Inflammatory macrophage treated with lipopolysaccharide for 1 hour (primary cell): Measurements from ENCODE around the gene ENOX1.

Source experiments
- DNase-seq, 2 donors: peaks; one replicate each; pipeline ENCODE4 v3.0.0-alpha.2; 2020 to 2022

ENOX1 gene

DNA sequence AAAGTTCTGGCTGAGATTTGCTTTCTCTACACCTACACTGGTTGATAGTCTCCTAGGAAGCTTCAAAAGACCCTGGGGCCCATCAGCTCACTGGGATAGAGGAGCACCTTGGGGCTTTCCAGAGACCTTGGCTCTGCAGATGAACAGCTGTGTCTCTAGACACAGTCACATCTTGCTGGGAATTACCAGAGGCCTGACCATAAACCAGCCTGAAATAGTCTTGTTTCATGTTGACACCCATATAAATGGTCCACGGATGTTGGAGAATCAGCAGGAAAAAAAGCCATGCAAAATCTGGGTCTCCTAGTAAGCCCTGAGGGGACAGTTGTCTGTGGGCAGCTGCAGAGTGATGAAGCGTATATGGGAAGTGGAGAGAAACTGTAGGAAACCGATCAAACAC is 555.8 kb downstream of the ENOX1 start:
- DNase-seq = no peak

DNA sequence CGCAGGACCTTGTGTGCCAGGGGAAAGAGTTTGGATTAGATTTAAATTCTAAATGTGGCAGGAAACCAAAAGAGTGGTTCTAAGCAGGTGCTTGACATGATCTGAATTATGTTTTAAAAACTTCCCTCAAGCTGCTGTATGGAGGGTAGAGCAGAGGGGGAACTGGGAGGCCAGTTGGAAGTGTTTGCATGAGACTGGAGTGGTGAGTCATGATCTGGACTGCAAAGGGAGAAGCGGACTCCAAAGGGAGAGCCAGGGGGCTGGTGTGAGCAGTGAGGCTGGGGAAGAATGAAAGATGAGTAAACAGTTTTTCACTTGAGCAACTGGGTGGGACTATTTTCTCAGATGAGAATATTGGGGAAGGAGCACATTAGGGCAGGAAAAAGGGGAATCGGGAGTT is 557.3 kb downstream of the ENOX1 start:
- peak; percentile 4 to 8 for DNase-seq

DNA sequence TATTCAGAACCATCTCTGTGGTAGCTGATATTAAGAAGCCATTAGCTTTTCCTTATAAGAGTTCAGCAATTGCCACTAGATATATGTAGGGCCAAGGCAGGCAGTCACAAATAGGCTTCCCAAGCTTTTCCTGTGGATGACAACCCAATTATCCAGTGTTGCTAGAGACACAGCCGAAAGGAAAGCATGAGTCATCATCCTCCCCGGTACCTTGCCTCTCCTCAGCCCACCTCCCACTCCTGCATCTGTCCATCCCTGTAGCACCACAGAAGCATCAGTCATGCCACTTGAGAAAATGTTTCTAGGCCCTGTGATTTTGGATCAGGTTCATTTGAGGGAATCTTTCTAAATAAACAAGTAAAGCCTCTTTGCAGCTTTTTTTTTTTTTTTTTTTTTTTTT is 559.1 kb downstream of the ENOX1 start:
- DNase-seq = no peak

DNA sequence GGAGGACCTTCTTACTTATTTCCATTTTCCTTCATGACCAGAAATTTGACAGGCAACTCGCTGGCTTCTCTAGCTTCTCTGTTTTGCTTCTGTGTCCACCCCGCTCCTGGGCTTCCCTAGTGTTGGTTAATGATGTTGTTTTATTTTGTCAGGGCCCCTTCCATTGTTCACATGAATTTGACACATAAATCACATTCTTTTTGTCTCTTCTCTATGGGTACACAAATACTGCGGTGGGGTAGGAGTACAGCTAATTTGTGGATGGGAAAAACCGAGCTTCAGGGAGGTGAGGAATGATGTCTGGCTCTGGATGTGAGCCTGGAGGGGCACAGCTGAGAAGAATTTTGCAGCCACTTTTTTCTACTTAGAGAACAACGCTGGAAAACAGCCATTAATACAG is 563.6 kb downstream of the ENOX1 start:
- no peak for DNase-seq

DNA sequence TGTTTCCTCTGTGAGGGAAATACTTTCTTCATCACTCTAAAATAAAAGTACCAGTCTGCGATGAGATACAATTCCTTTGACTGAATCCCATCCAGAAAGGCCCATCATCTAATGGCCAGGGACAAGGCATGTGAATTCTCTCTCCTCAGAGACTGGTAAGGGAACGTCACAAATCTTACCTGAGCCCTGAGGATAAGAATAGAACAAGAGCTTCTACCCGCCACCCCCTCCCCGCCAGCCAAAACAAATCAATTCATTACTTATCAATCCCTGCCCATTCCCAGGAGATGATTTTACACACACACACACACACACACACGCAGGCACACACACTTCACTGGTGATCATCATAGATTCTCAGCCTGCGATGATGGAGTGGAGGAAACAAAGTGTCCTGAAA is 564.7 kb downstream of the ENOX1 start:
- no peak for DNase-seq

DNA sequence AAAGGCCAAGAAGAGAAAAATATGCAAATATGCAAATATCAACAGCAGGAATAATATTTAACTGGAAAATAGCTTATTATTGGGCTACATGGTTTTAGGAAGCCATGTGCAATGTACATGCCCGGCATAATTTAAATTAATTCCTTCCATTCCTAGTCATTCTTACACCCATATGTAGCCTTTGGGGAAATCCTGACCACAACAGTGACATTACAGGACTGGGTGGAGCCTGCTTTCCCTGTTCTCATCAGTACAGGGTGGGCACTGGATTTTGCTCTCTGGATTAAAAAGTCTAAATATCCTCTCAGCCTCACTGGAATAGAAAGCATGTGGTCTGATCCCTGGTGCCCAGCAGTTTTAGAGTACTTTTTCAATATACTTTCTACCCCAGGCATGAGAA is 565.2 kb downstream of the ENOX1 start:
- DNase-seq = no peak

DNA sequence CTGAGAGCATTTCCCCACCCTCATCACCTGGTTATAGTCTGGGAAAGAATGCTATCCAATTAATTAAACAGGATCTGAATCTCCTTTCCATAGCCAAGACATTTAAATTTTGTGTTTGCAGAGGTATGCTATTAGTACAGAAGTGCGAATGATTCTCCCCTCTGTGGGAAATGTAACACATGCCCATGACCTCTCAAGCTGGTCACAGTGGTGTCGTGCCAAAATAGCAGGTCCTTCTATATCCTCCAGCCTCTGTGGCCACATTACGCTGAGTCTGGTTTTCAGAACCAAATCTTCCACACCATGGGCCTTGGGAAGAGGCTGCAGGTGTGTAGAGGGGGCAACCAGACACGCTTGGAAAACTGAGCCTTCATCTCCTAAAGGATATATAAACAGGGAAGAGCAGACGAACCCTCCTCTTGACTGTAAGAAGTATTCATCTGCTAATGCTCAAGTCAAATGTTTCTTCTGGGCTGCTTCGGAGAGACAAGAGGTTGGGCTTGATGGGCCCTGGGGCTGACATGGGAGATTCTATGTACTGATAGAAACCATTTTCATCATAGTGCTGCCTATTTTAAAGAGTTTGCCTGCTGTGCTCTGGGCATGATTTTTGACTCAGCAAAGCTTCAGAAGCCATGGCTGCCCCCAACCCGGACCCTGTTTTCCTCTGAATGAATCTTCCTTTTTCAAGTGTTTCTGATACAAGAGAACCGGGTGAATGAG is 565.7 kb downstream of the ENOX1 start:
- no peak for DNase-seq

DNA sequence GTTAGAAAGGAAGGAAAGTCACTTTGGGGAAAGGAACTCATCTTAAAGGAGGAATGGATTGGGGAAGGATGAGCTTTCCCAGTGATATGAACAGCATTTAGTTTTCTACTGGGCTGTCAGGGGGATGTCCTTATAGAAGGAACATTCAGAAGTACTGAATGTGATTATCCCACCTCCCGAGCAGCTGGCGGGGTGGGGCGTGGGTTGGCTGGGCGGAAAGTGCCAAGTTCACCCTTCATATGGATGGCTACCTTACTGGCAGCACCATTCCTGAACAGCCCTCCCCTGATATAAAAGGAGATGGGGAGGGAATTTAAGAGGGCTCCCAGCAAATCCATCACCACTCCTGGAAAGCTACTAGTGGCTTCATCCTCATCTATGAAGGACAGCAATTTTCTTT is 572.6 kb downstream of the ENOX1 start:
- DNase-seq = no peak

DNA sequence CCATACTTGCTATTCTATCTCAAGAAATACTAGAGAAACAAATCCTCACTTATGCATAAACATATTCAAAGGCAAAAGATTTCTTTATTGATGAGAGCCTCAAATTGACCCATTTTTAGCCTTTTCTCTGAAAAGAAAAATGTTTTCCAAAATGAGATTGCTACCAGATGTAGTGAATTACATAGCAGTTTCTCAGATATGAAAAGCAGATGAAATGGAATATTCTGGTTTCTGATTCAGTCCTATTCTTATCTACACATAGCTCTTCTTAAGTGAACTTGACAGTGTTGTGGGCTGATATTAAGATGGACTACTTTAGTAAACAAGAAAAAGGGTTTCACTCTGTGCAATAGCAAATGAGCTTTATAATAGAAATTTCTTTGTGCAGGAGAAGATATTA is 579.9 kb downstream of the ENOX1 start:
- DNase-seq = no peak

DNA sequence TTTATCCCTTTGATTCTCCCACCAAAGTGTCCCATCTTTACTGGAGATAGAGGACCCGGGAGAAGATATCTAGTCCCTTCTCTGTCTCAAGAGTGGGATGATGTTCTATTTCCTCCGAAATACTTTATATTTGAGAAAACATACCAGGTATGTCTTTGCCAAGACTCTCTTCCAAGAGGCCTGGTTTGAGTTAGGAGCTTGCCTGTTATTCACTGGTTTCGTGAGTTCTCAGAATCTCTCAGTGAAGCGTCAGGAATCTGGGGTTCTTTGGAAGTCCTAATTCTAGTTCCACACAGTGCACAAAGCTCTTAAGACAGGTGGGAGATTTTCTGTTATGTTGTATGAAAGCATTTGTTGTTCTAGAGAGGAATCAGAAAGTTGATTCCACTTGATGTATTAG is 581.4 kb downstream of the ENOX1 start:
- no peak for DNase-seq

DNA sequence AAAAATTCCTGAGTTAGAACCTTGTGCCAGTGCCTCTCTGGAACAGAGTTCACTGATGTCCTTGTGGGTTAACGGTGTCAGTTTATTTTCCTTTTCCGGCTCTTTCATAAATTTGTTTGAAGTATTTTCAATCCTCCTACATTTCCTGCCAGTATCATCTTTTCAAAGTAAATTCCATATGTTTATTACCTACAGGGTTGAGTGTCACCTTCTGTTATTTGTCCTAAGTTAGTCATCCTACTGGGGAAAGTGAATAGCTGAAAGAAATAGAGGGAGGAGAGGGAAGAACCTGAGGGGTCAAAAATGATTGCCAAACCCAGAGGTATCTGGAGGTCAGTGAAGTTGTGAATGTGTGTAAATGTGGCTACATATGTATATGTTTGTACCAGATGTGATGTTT is 582.2 kb downstream of the ENOX1 start:
- DNase-seq = no peak

DNA sequence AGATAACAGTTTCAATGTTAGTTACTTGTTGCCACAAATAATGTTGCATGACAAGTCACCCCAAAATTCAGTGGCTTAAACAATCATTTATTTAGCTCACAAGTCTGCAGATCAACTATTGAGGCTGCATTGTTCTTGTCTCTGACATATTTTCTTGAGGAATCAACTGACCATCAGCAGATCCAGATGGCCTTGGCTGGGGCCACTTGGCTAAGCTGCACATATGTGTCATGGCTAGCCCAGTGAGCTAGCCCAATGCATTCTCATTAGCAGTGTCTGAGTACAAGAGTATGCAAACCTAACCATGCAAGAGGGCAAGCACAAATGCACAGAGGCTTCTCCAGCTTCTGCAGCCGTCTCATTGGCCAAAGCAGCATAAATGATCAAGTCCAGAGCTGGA is 583.0 kb downstream of the ENOX1 start:
- DNase-seq = no peak

DNA sequence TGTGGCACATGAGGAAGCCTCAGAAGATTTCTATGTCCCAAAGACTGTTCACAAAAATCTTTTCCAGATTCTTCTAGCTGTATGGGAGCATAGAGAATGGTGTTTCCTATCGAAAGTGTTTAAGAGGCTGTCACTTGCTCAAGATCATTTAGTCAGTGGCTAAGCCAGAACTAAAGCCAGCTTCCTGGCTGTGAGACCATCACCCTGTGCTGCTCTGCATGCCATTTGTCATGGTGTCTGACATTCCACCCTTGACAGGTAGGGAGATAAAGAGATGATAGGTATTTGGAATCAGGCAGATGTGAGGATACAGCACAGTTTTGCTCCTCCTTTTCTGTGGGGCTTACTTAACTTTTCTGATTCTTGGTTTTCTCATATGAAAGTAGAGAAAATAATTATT is 586.0 kb downstream of the ENOX1 start:
- no peak for DNase-seq

DNA sequence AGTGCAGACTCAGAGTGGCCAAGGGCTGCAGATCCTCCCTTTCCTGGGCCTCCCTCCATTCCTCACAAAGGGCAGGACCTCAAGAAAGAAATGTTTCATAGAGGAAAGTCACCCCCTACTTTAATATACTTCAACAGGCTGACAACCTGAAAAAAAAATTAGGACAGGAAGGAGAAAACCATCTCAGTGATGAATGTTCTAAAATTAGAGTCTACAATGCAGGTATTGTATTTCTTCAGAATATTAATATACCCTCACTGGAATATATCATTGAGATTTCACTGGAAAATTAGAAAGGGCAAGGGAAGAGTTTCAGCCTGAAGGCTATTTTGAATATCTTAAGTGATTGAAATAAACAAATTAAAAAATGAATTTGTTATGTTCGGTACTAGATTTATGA is 586.5 kb downstream of the ENOX1 start:
- DNase-seq = no peak

DNA sequence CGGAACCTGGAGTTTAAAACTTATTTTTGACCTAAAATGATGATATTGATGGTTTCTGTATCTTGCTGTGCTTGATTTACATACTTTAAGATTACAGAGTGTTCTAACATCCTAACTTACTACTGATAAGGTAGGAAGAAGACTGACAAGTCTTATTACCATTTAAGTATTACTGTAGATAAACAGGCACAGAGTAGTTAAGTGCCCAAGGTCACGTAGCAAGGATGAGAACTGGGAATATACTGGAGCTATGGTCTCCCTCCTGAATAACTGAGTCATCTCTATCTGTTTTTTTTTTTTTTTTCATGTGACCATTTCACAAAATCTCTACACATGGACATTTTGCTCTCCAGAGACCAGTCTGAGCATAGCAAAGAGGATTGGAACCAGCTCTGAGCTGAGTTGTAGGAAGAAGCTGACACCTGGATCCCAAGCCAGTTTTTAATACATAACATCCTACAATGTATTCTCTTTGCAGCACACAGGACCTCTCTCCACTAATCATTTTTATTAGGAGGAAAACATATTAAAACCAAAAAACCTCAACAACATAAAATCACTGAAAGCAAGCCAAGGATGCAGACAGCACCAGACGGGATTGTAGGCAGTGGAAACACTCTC is 589.9 kb downstream of the ENOX1 start:
- no peak for DNase-seq

DNA sequence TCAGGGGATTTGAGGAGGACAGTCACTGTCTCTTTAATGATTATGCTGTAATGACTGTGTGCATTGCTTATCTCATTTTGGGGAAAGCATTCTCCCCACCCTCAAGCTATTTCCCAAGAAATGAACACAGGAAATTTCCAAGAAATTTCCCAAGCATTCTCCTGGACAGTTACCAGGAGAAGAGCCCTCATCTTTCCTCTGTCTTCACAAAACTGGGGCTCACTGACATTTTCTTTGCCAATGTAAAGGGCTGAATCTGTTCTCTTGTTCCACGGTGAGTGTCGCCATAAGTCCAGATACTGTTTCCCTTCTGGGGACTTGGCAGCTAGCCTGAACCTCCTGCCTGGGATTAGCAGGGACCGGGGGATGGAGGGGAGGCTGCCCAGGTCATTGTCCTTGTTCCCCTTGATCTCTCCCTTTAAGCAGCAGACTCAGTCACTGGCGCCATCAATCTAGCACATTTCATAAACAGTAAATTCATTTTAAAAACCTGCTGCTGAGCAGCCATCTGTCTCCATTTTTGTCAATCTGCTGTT is 590.6 kb downstream of the ENOX1 start:
- DNase-seq = no peak

DNA sequence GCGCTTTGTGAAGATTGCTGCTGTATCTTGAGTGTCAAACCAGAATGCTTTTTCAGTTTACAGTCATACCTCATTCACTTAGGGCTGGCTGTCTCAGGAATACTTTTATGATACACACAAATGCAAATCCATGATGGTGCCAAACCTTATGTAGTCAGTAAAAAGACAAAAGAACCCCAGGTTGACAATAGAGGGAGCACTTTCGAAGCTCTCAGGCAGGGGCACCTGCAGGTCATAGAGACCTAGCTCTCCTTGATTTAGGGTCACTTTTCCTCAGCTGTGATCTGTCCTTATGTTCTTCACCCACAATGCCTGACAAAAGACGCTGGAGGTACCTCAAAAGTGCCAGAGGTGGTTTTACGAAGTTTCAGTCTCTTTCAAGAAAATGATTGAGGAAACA is 591.2 kb downstream of the ENOX1 start:
- no peak for DNase-seq

DNA sequence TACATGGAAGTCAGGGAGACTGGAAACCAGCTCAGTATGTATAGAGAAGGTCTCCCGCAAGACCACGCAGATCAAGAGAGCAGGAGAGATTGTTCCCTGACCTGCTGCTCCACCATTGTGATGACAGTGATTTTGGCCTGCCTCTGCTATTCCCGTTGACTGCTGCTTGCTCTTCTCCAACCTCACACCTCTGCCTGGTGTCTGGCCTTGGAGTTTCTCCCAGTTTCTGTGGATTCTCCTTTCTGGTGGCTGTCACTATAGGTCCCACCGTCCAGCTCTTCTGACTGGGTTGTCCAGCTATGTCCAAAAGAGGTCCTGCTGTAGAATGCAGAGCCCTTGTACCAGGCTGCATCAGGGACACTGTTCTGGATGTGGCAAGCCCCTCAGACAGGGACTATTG is 591.7 kb downstream of the ENOX1 start:
- no peak for DNase-seq

DNA sequence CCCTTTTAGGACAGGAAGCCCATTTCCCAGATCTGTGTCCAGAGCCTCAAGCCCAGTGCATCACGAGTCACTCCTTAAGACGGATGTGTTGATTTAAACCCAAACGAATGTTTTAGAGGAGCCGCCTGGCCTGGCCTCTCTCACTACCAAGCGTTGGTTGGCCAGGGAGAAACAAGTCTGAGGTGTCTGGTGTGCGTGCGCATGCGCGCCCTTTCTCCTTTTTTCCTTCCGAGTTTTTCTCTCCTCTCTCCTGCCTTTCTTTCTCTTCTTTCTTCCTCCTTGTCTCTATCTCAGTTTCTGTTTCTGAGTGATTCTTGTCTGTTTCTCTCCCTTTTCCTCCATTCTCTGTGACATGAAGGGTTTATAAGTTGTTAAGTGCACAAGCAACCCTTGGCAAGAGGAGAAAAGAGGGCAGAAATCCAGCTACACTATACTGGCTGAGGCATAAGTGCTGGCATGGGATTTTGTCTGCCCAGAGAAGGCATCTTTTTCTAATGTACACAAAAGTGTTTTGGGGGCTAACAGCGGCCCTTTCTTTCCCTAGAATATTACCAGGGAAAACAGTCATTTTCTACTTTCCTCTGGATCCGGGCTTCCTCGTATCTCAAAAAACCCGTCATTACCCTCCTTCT is 592.9 kb downstream of the ENOX1 start:
- DNase-seq = no peak

DNA sequence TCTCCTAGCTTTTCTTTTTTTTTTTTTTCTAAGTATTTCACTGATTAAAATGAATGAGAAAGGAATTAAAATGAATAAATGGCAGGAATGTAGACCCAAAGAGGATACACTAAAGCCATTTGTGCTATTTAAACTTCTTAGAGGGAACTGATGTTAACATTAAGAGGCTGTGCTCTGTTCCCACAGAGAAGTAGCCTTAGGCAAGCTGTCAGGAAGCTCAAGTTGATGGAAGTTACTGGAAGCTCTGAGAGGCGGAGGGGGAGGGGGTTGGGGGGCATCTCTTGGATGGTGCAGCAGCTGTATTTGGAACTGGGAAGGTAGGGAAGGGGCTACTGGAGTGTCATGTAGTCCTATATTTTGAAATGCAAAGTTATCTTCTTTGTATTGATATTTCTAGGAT is 595.2 kb downstream of the ENOX1 start:
- no peak for DNase-seq

DNA sequence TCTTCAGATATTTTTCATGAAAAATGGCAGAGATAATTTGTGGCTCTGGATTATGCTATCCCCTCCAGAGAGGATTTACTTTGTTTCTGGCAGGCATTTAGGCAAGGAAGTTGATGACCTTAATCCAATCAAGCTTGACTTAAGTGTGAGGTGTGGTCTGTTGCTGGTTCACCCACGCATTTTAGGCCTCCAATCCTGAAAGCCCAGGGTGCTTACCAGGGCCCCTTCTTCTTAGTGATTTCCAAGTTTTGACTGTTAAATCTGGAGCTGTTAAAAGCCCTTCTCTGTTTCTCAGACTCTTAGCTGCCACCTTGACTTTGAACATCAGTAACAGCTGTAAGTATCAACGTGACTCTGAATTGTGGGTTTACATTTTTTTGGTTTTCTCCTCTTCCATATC is 601.5 kb downstream of the ENOX1 start:
- DNase-seq = no peak

DNA sequence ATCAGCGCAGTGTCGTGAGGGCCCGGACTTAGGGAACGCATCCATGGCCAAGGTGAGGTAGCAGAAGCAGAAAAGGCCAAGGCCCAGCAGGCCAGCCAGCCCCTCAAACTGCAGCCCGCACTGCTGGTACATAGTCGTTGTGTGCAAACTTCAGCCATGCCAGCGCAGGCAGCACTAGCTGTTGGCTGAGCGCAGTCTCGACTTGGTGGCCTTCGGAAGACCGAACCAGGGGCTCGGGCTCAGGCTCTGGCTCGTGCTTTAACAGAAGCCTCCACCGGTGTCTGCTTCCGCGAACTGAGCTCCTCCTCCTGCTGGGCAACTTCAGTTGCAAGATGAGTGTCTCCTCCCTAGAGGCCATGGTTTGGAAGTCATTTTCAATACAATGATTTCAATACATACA is 605.9 kb downstream of the ENOX1 start:
- no peak for DNase-seq

DNA sequence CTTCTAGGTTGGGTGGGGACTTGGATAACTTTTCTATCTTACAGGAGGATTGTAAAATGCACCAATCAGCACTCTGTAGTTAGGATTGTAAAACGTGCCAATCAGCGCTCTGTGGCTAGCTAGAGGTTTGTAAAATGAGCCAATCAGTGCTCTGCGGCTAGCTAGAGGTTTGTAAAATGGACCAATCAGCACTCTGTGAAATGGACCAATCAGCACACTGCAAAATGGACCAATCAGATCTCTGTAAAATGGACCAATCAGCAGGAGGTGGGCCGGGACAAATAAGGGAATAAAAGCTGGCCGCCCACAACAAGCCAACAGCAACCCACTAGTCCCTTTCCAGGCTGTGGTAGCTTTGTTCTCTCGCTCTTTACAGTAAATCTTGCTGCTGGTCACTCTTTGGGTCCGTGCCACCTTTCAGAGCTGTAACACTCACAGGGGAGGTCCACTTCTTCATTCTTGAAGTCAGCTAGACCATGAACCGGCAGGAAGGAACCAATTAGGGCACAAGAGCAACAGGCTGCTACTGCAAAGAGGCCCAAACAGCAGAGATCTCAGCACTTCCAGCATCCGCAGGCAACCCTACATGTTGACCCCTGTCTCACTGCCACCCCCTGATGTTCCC is 606.6 kb downstream of the ENOX1 start:
- DNase-seq = no peak

DNA sequence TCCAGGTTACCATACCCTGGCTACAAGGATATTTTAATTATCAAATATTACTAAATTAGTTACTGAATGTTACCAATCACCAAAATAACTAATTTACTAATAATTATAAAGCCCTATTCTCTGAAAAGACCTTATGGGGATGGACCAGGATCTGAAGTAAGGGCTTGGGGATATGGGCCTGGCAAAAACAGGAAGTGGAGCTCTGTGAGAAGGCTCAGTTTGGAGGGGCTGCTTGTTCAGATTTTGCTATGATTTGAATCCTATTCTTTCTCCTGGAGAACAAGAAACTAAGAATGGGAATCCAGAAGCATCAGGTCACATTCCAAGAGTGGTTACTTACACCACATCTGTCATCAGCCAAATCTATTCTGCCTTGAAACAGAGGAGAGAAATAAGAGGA is 615.3 kb downstream of the ENOX1 start:
- DNase-seq = no peak
